ENCODE data around the gene ZYG11B. TPM values are rescaled to one million over a fixed set of nuclear protein-coding genes. Genes with fewer than 3 reads are reported as not detected.

ZYG11B gene
- polyA plus RNA-seq, 1 donor from 2014 or later = 48.7 TPM

GRCh38 chr1:52693843-52694242, 32.4 kb upstream of the ZYG11B start:
- no peak overlapping the region for H3K27ac ChIP-seq (ENCODE audit: low read length)
- no peak overlapping the region for H3K9ac ChIP-seq (ENCODE audit: low read length)
- no peaks in the 10 kb centered on the region for H3K79me2 ChIP-seq (replicated peaks; ENCODE audit: insufficient read depth, low read length)
- no peaks in the 10 kb centered on the region for H3F3A ChIP-seq (ENCODE audit: insufficient read depth, low read length, poor library complexity, severe bottlenecking)
- no peaks in the 10 kb centered on the region for H4K20me1 ChIP-seq (ENCODE audit: insufficient read depth)
- H3K9me2 ChIP-seq (ENCODE audit: insufficient read depth, low read length) = no peaks in the 10 kb centered on the region
- no peak overlapping the region for H3K4me2 ChIP-seq (ENCODE audit: low read length)
- H3K36me3 ChIP-seq (ENCODE audit: insufficient read depth, low read length) = no peaks in the 10 kb centered on the region
- no peak overlapping the region for H3K4me3 ChIP-seq (ENCODE audit: low read length)
- H2AFZ ChIP-seq (ENCODE audit: low read depth, low read length) = no peak overlapping the region
- TF ChIP-seq SMC3 (conservative IDR thresholded peaks at IDR 0.05; ENCODE audit: poor library complexity) (no peak), TAF1 (IDR thresholded peaks at IDR 0.05; ENCODE audit: low read depth) (no peak), REST (IDR thresholded peaks at IDR 0.05; ENCODE audit: borderline replicate concordance) (no peak), EP300 (conservative IDR thresholded peaks at IDR 0.05; ENCODE audit: poor library complexity, severe bottlenecking) (no peak), POLR2AphosphoS5 (IDR thresholded peaks at IDR 0.05) (no peak), EZH2 (IDR thresholded peaks at IDR 0.05; ENCODE audit: borderline replicate concordance, insufficient read depth, low read length, poor library complexity, severe bottlenecking) (no peak), CTCF (IDR thresholded peaks at IDR 0.05; ENCODE audit: poor library complexity, severe bottlenecking) (no peak), MXI1 (conservative IDR thresholded peaks at IDR 0.05; ENCODE audit: poor library complexity, severe bottlenecking) (no peak)
- no peaks in the 10 kb centered on the region for H3K27me3 ChIP-seq (ENCODE audit: insufficient read depth, low read depth, low read length)
- H3K9me3 ChIP-seq (ENCODE audit: low read length) = no peaks in the 10 kb centered on the region

GRCh38 chr1:52695627-52696026, 30.6 kb upstream of the ZYG11B start:
- Histone ChIP-seq H3K4me3 (ENCODE audit: low read length) (no peak overlapping the region), H4K20me1 (ENCODE audit: insufficient read depth) (no peaks in the 10 kb centered on the region), H3K27me3 (ENCODE audit: insufficient read depth, low read depth, low read length) (no peaks in the 10 kb centered on the region), H3K36me3 (ENCODE audit: insufficient read depth, low read length) (no peaks in the 10 kb centered on the region), H3K79me2 (replicated peaks; ENCODE audit: insufficient read depth, low read length) (no peaks in the 10 kb centered on the region), H2AFZ (ENCODE audit: low read depth, low read length) (no peak overlapping the region), H3K4me2 (ENCODE audit: low read length) (no peak overlapping the region), H3F3A (ENCODE audit: insufficient read depth, low read length, poor library complexity, severe bottlenecking) (no peaks in the 10 kb centered on the region), H3K9me3 (ENCODE audit: low read length) (no peaks in the 10 kb centered on the region), H3K9ac (ENCODE audit: low read length) (no peak overlapping the region), H3K27ac (ENCODE audit: low read length) (no peak overlapping the region), H3K9me2 (ENCODE audit: insufficient read depth, low read length) (no peaks in the 10 kb centered on the region)
- TF ChIP-seq TAF1 (IDR thresholded peaks at IDR 0.05; ENCODE audit: low read depth) = no peak
- no peak for TF ChIP-seq MXI1 (conservative IDR thresholded peaks at IDR 0.05; ENCODE audit: poor library complexity, severe bottlenecking)
- TF ChIP-seq REST (IDR thresholded peaks at IDR 0.05; ENCODE audit: borderline replicate concordance) = no peak
- TF ChIP-seq SMC3 (conservative IDR thresholded peaks at IDR 0.05; ENCODE audit: poor library complexity) = no peak
- TF ChIP-seq EP300 (conservative IDR thresholded peaks at IDR 0.05; ENCODE audit: poor library complexity, severe bottlenecking) = no peak
- no peak for TF ChIP-seq POLR2AphosphoS5 (IDR thresholded peaks at IDR 0.05)
- TF ChIP-seq EZH2 (IDR thresholded peaks at IDR 0.05; ENCODE audit: borderline replicate concordance, insufficient read depth, low read length, poor library complexity, severe bottlenecking) = no peak
- TF ChIP-seq CTCF (IDR thresholded peaks at IDR 0.05; ENCODE audit: poor library complexity, severe bottlenecking) = no peak
- TF ChIP-seq RAD21 (conservative IDR thresholded peaks at IDR 0.05) = no peak

Data from neural cell (in vitro differentiated cells).